HepG2 (cell line): ENCODE measurements around the gene HOXA1. TPM values are rescaled to one million over a fixed set of nuclear protein-coding genes. Genes with fewer than 3 reads are reported as not detected.

Experiments used
- ATAC-seq: fragments of 200-7000 bp; cut with Tn5 transposase; 3 replicates; pipeline ENCODE4 v1.9.1; 2020; ENCODE audit warnings: mild to moderate bottlenecking, moderate library complexity
- BruUV-seq: library from RNA; stranded (reverse); fragments of 400-500 nt; replicated peaks from 2 replicates; lab custom pipeline; 2021; lab: Mats Ljungman, UMichigan
- CTCF ChIA-PET: fragments of 300-600 bp; formaldehyde crosslinking; extraction: SDS; loops from one replicate; lab custom pipeline; 2021; ENCODE audit warnings: low total read pairs, inconsistent platforms, low intra/inter-chr PET ratio; lab: Yijun Ruan, JAX
- POLR2A ChIA-PET: fragments of 350-600 bp; sonication (Branson Sonifier 250); formaldehyde crosslinking; loops from one replicate; lab custom pipeline; 2020; ENCODE audit warnings: antibody characterized with exemption, inconsistent platforms; lab: Yijun Ruan, JAX
- DNase-seq: peaks from one replicate; pipeline ENCODE4 v3.0.0-alpha.2; 2015; ENCODE audit warnings: low spot score
- FAIRE-seq: peaks from 3 replicates; lab custom pipeline; 2011; peaks lifted over from hg19 to GRCh38; lab: Jason Lieb, UNC
- H2AFZ ChIP-seq: one replicate; pipeline ENCODE4 v1.6.1; 2011; ENCODE audit warnings: low read length, inconsistent platforms
- H3K27ac ChIP-seq: fragments of 300-600 bp; 3 replicates; pipeline ENCODE4 v1.8.0; 2011; ENCODE audit warnings: mixed run types, mild to moderate bottlenecking, mixed read lengths, low read length, inconsistent platforms; ENCODE audit not compliant: insufficient read depth; ENCODE audit errors: extremely low read length
- H3K27me3 ChIP-seq, 2 experiments: fragments of 200-600 bp in 1 of 2; 2 replicates in 1 of 2; 3 replicates in 1 of 2; pipeline versions ENCODE4 v1.6.0 to v1.8.0; 2011; ENCODE audit warnings: low read length in 2 of 2, mild to moderate bottlenecking in 2 of 2, moderate library complexity in 2 of 2, inconsistent platforms in 1 of 2; ENCODE audit not compliant: insufficient read depth in 2 of 2, control insufficient read depth in 1 of 2
- H3K36me3 ChIP-seq, 2 experiments: fragments of 200-600 bp in 1 of 2; replicated peaks in 1 of 2; 2 replicates in 1 of 2; 3 replicates in 1 of 2; pipeline versions ENCODE4 v1.5.1 to v1.8.0; 2011; ENCODE audit warnings: low read length in 2 of 2, inconsistent platforms in 1 of 2; ENCODE audit not compliant: insufficient read depth in 2 of 2, control insufficient read depth in 1 of 2
- H3K4me1 ChIP-seq: 2 replicates; pipeline ENCODE4 v1.5.1; 2012; ENCODE audit warnings: low read length, inconsistent platforms; ENCODE audit not compliant: insufficient read depth
- H3K4me2 ChIP-seq: 2 replicates; pipeline ENCODE4 v1.6.0; 2011; ENCODE audit warnings: low read depth, low read length, inconsistent platforms
- H3K4me3 ChIP-seq, 3 experiments: fragments of 200-600 bp in 1 of 3; sonication (generic), shearing (Covaris generic) in 1 of 3; replicated peaks in 1 of 3; 2 replicates each; pipeline ENCODE4 v1.5.1; 2011 to 2016; ENCODE audit warnings: low read length in 3 of 3, inconsistent platforms in 2 of 3, low read depth in 2 of 3, mild to moderate bottlenecking in 2 of 3, control low read depth in 1 of 3, mixed read lengths in 1 of 3; ENCODE audit not compliant: insufficient read depth in 1 of 3
- H3K79me2 ChIP-seq: one replicate; pipeline ENCODE4 v1.6.1; 2011; ENCODE audit warnings: low read length, inconsistent platforms; ENCODE audit not compliant: insufficient read depth
- H3K9ac ChIP-seq: 2 replicates; pipeline ENCODE4 v1.6.0; 2011; ENCODE audit warnings: mild to moderate bottlenecking, low read depth, low read length, inconsistent platforms; ENCODE audit not compliant: insufficient read depth
- H3K9me3 ChIP-seq: 2 replicates; pipeline ENCODE4 v1.5.1; 2012; ENCODE audit warnings: mild to moderate bottlenecking, low read length
- H4K20me1 ChIP-seq: 2 replicates; pipeline ENCODE4 v1.6.0; 2011; ENCODE audit warnings: inconsistent platforms, mild to moderate bottlenecking, low read length, moderate library complexity; ENCODE audit not compliant: insufficient read depth
- ASH2L ChIP-seq: fragments of 300-600, 200-600 bp; sonication (generic); IDR thresholded peaks from 2 replicates; pipeline ENCODE4 v1.7.0; 2017; ENCODE audit warnings: low read depth, mild to moderate bottlenecking, moderate library complexity, mixed read lengths, low read length; ENCODE audit not compliant: insufficient read length
- CENPBD1 ChIP-seq: sonication (generic); formaldehyde crosslinking; IDR thresholded peaks from 2 replicates; pipeline ENCODE4 v1.8.0; 2022; ENCODE audit warnings: missing genetic modification reagents, low read depth, mild to moderate bottlenecking, borderline replicate concordance
- CENPX ChIP-seq: sonication (generic); formaldehyde crosslinking; IDR thresholded peaks from 2 replicates; pipeline ENCODE4 v1.9.0; 2021; ENCODE audit warnings: mild to moderate bottlenecking, missing genetic modification reagents, moderate library complexity
- KDM3A ChIP-seq: IDR thresholded peaks from 2 replicates; pipeline ENCODE4 v1.6.1; 2018; ENCODE audit warnings: low read depth, missing compliant biosample characterization
- NR2F2 ChIP-seq: IDR thresholded peaks from 2 replicates; pipeline ENCODE4 v1.6.1; 2012; ENCODE audit warnings: low read depth, inconsistent platforms, borderline replicate concordance
- PAWR ChIP-seq: sonication (generic); formaldehyde crosslinking; IDR thresholded peaks from 2 replicates; pipeline ENCODE4 v1.4.0; 2020; ENCODE audit warnings: missing genetic modification reagents, mild to moderate bottlenecking, borderline replicate concordance
- PLRG1 ChIP-seq: fragments of 450-650 bp; conservative IDR thresholded peaks from 2 replicates; pipeline ENCODE4 v1.6.1; 2016
- RELA ChIP-seq: sonication (generic); formaldehyde crosslinking; IDR thresholded peaks from 2 replicates; pipeline ENCODE4 v1.4.0; 2020; ENCODE audit warnings: missing genetic modification reagents
- RORA ChIP-seq: sonication (generic); formaldehyde crosslinking; IDR thresholded peaks from 2 replicates; pipeline ENCODE4 v1.5.0; 2020; ENCODE audit warnings: mild to moderate bottlenecking, missing genetic modification reagents, moderate library complexity
- ZBTB43 ChIP-seq: sonication (generic); formaldehyde crosslinking; conservative IDR thresholded peaks from 2 replicates; pipeline ENCODE4 v1.4.0; 2020; ENCODE audit warnings: missing genetic modification reagents
- ZBTB8A ChIP-seq: sonication (generic); formaldehyde crosslinking; IDR thresholded peaks from 2 replicates; pipeline ENCODE4 v1.4.0; 2020; ENCODE audit warnings: mild to moderate bottlenecking, low read depth, missing genetic modification reagents, borderline replicate concordance
- ZNF17 ChIP-seq: sonication (generic); formaldehyde crosslinking; IDR thresholded peaks from 2 replicates; pipeline ENCODE4 v1.5.0; 2020; ENCODE audit warnings: mild to moderate bottlenecking, missing genetic modification reagents
- ZNF335 ChIP-seq: sonication (generic); formaldehyde crosslinking; IDR thresholded peaks from 2 replicates; pipeline ENCODE4 v1.4.0; 2020; ENCODE audit warnings: missing genetic modification reagents
- ZNF512 ChIP-seq: sonication (generic); formaldehyde crosslinking; IDR thresholded peaks from 2 replicates; pipeline ENCODE4 v1.4.0; 2020; ENCODE audit warnings: mild to moderate bottlenecking, missing genetic modification reagents
- ZNF549 ChIP-seq: sonication (generic); formaldehyde crosslinking; IDR thresholded peaks from 2 replicates; pipeline ENCODE4 v1.5.0; 2020; ENCODE audit warnings: missing genetic modification reagents
- ZNF558 ChIP-seq: sonication (generic); formaldehyde crosslinking; IDR thresholded peaks from 2 replicates; pipeline ENCODE4 v1.9.0; 2022; ENCODE audit warnings: mild to moderate bottlenecking, missing genetic modification reagents, borderline replicate concordance
- ZNF597 ChIP-seq: sonication (generic); formaldehyde crosslinking; IDR thresholded peaks from 2 replicates; pipeline ENCODE4 v1.5.0; 2020; ENCODE audit warnings: missing genetic modification reagents
- WGBS: methylation state at CpG from one replicate; pipeline ENCODE4 v1.1.6; 2017; ENCODE audit warnings: low lambda C conversion rate; 5-methylcytosine and 5-hydroxymethylcytosine counted together
- in situ Hi-C: cut with HindIII; loops from 2 replicates; pipeline ENCODE4 v1.10.0; 2017; ENCODE audit warnings: low pct_unique_long_range_greater_than_20kb; ENCODE audit not compliant: extremely low pct_ligation_motif_present
- intact Hi-C: fragments of 100-400 bp; cut with micrococcal nuclease; formaldehyde crosslinking; loops from one replicate; pipeline ENCODE4 v1.10.0; 2022; ENCODE audit not compliant: unreplicated experiment
- polyA plus RNA-seq, 8 experiments: library from polyadenylated mRNA; depleted of rRNA in 3 of 8; stranded (reverse) in 7 of 8; unstranded in 1 of 8; fragments of >200 nt; fragmentation: Illumina TruSeq in 4 of 8; extraction: Trizol in 4 of 8; gene quantifications; 2 replicates each; pipeline versions ENCODE4 v1.2.1 to v1.2.3, GENCODE V29; 2011 to 2016; ENCODE audit warnings: low read depth in 4 of 8, missing spikeins in 1 of 8, mixed read lengths in 1 of 8; ENCODE audit not compliant: insufficient read depth in 1 of 8
- total RNA-seq, 5 experiments: library from RNA; depleted of rRNA; stranded (reverse); fragments of >200 nt; fragmentation: Illumina TruSeq; extraction: Trizol; gene quantifications; 2 replicates each; pipeline ENCODE4 v1.2.3, GENCODE V29; 2016; ENCODE audit warnings: low read depth in 1 of 5

HOXA1 gene
- total and polyA plus RNA-seq, 2 of the 13 experiments (the other 11 are each of a cell fraction or from before 2014, with no cell fraction given) = 0.18 to 0.20 TPM

GRCh38 chr7:27130540-27131389 is 35.0 kb upstream of the HOXA1 start, which contains the start of gene HOXA4:
TSS of gene HOXA4 (minus strand) at chr7:27130757. CDS start at chr7:27130733, 24 bp downstream.
- no peaks in the 10 kb centered on the region for H3K36me3 ChIP-seq
- H2AFZ ChIP-seq = no peak within 1 kb of the TSS
- ChIA-PET CTCF (interaction anchor here (1.3 kb wide), 1 partner anchor 444 kb away, joined by 3 read pairs; no protein-coding TSS in a partner anchor), POLR2A (interaction anchor here (0.8 to 5.0 kb wide), 16 partner anchors 10 to 782 kb away, joined by 3 to 118 read pairs (median 4); partner anchors contain the start of genes HOXA1, HOXA3, HOXA5 and SKAP2)
- no peaks in the 10 kb centered on the region for H3K79me2 ChIP-seq
- H3K4me1 ChIP-seq = peaks cover 90% of the 10 kb centered on the region
- FAIRE-seq (no peak), DNase-seq (peak; percentile 77), ATAC-seq (peak; percentile 89)
- H3K4me3 ChIP-seq = peak within 1 kb of the TSS; percentile 62 to 88 (median 69)
- peak within 1 kb of the TSS; percentile 82 for H3K9ac ChIP-seq
- BruUV-seq = no TSS peak
- peak within 1 kb of the TSS; percentile 91 for H3K4me2 ChIP-seq
- intact Hi-C loops (loop anchor here (1.0 to 5.0 kb wide), 2 partner anchors 8 to 163 kb away; no protein-coding TSS in a partner anchor), in situ Hi-C loops (no loop called here)
- H3K9me3 ChIP-seq = no peaks in the 10 kb centered on the region
- 3% methylated on average over 23 of the region's 67 CpGs for WGBS
- H3K27me3 ChIP-seq = no peaks in the 10 kb centered on the region
- no peaks in the 10 kb centered on the region for H4K20me1 ChIP-seq
- H3K27ac ChIP-seq = peak within 1 kb of the TSS; percentile 78
- no peak for TF ChIP-seq ZNF335
- TF ChIP-seq ZNF597 = no peak
- no peak for TF ChIP-seq KDM3A (CRISPR knock-in tag)
- TF ChIP-seq ASH2L = peak; percentile 69
- TF ChIP-seq PAWR (CRISPR knock-in tag) = no peak
- no peak for TF ChIP-seq RELA (CRISPR knock-in tag)
- TF ChIP-seq ZNF558 (CRISPR knock-in tag) = no peak; the same call in 1 of the 2 replicates
- TF ChIP-seq CENPBD1 (CRISPR knock-in tag) = no peak
- no peak for TF ChIP-seq RORA (CRISPR knock-in tag)
- TF ChIP-seq NR2F2 = no peak; the same call in 1 of the 2 replicates
- no peak for TF ChIP-seq CENPX (CRISPR knock-in tag)
- TF ChIP-seq ZNF549 = no peak
- no peak for TF ChIP-seq PLRG1
- no peak for TF ChIP-seq ZBTB43 (CRISPR knock-in tag)
- TF ChIP-seq ZNF17 = no peak
- TF ChIP-seq ZNF512 = no peak
- no peak for TF ChIP-seq ZBTB8A (CRISPR knock-in tag)
